ENCODE results near the gene C16orf90.
A peak's percentile ranks its signal among the peaks of the same experiment; 100 is the strongest.

Gene C16orf90

GRCh38 chr16:3469736-3470135, 25.6 kb downstream of the C16orf90 start:
- no peak for DNase-seq (ENCODE audit: extremely low spot score)
- POLR2A ChIA-PET = no interaction called here
- CTCF ChIA-PET = no interaction called here
- no peak for TF ChIP-seq CTCF (IDR thresholded peaks at IDR 0.05; ENCODE audit: control extremely low read depth, extremely low read depth, low read depth, missing control alignments)

- no peak for TF ChIP-seq CTCF (IDR thresholded peaks at IDR 0.05; ENCODE audit: control extremely low read depth, extremely low read depth, low read depth, missing control alignments)
- POLR2A ChIA-PET = no interaction called here
- CTCF ChIA-PET = no interaction called here
- no peak for DNase-seq (ENCODE audit: extremely low spot score)
These were observed 26.8 kb downstream of the C16orf90 start for GRCh38 chr16:3468501-3468900.

DNA sequence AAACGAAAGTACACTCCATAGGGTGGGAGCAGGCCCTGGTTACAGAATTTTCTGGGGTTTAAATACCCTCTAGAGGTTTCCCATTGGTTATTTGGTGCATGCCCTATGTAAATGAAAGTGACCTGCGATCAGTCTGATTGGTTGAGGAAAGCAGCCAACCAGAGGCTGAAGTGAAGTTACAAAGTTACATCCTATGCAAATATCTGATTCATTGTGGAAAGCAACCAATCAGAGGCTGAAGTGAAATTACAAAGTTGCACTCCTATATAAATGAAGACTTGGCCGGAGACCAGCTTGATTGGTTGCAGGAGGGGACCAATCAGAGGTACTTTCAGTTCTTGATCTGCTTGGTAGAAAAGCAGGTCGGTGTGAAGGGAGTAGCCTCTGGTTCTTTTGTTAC, 27.4 kb downstream of the C16orf90 start:
- POLR2A ChIA-PET = no interaction called here
- no peak for DNase-seq (ENCODE audit: extremely low spot score)
- TF ChIP-seq CTCF (IDR thresholded peaks at IDR 0.05; ENCODE audit: control extremely low read depth, extremely low read depth, low read depth, missing control alignments) = no peak
- CTCF ChIA-PET = no interaction called here

- TF ChIP-seq CTCF (IDR thresholded peaks at IDR 0.05; ENCODE audit: control extremely low read depth, extremely low read depth, low read depth, missing control alignments) = no peak
- ChIA-PET POLR2A (no interaction called here), CTCF (no interaction called here)
- DNase-seq (ENCODE audit: extremely low spot score) = no peak
These were observed 28.1 kb downstream of the C16orf90 start for GRCh38 chr16:3467182-3467581.

GRCh38 chr16:3465911-3466584, 29.2 kb downstream of the C16orf90 start:
- ChIA-PET POLR2A (no interaction called here), CTCF (no interaction called here)
- DNase-seq (ENCODE audit: extremely low spot score) = no peak
- no peak for TF ChIP-seq CTCF (IDR thresholded peaks at IDR 0.05; ENCODE audit: control extremely low read depth, extremely low read depth, low read depth, missing control alignments)

DNA sequence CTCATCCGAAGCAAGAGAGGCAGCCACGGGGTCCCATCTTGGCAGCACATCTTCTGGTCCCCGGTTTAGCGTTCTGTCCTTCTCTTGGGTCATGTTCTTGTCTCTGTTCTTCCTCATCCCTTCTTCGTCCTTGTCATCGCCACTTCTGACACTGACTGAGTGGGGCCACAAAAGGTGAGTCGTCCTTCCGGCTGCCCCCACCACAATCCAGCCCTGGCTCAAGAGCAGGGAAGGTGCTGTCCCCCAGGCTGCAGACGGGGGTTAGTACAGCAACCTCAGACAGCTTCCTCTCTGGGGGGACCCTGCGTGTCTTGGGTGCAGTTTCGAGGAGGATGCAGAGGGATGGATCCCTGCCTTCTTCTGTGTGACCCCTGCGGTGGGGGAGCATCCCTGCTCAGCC, 30.0 kb downstream of the C16orf90 start:
- DNase-seq (ENCODE audit: extremely low spot score) = no peak
- ChIA-PET CTCF (no interaction called here), POLR2A (no interaction called here)
- no peak for TF ChIP-seq CTCF (IDR thresholded peaks at IDR 0.05; ENCODE audit: control extremely low read depth, extremely low read depth, low read depth, missing control alignments)

DNA sequence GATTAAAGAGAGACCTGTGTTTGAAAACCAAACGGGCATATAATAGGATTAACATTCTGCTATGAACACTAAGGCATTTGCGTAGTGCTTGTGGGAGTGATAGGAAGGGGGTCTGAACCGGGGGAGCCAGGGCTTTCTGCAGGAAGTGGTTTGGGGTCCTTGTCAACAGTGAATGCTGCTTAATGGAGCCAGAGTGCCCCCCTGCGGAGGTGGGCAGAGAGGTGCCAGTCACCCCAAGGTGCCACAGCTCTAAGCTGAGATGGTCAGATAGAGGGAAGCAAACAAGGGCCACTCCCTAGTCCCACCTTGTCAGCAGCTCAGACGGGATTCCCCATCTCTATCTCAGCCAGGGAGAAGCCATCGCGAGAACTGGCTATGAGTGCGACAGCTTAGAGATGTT, 34.1 kb downstream of the C16orf90 start:
- POLR2A ChIA-PET = interaction anchor here (0.6 kb wide), 1 partner anchor 15 kb away, joined by 3 read pairs; no protein-coding TSS in a partner anchor
- CTCF ChIA-PET = no interaction called here

More for the DNA sequence above, 34.1 kb downstream of the C16orf90 start:
- TF ChIP-seq CTCF (IDR thresholded peaks at IDR 0.05; ENCODE audit: control extremely low read depth, extremely low read depth, low read depth, missing control alignments) = peak; percentile 30
- no peak for DNase-seq (ENCODE audit: extremely low spot score)
